Right lobe of liver (tissue), 4 donors: ENCODE data around the gene ALDH4A1.
"Not testable (repeated sequence)": the region's sequence is repeated elsewhere in the genome, so short reads cannot be mapped to it uniquely, and the experiment has no call there.

Source experiments
- POLR2A ChIP-seq: fragments of 450-650 bp; IDR thresholded peaks from one replicate; pipeline ENCODE4 v1.6.1; 2017; ENCODE audit warnings: antibody characterized with exemption, mild to moderate bottlenecking
- TF ChIP-seq, protein P1 (sequence below), 4 donors: fragments of 200-600 bp in 3 of 4; fragments of 450-650 bp in 1 of 4; IDR thresholded peaks; one replicate each; pipeline versions ENCODE4 v1.5.1 to v1.8.0; 2016 to 2022; ENCODE audit warnings: antibody characterized with exemption in 4 of 4, mild to moderate bottlenecking in 2 of 4
- donor health status: DM: no; HTN: no; CAD: no.
- donor health status: DM: no; HTN: no; CAD: no.
- donor health status: DM: no; HTN: yes; CAD: no.

DNA sequence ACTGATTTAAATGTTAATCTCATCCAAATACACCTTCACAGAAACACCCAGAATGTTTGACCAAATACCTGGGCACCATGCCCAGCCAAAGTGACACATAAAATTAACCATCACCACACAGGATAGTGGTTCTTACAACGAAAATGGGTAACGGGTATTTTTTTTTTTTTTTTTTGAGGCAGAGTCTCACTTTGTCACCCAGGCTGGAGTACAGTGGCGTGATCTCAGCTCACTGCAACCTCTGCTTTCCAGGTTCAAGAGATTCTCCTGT lies 31.8 kb downstream of the ALDH4A1 start:
- TF ChIP-seq, protein P1, sequence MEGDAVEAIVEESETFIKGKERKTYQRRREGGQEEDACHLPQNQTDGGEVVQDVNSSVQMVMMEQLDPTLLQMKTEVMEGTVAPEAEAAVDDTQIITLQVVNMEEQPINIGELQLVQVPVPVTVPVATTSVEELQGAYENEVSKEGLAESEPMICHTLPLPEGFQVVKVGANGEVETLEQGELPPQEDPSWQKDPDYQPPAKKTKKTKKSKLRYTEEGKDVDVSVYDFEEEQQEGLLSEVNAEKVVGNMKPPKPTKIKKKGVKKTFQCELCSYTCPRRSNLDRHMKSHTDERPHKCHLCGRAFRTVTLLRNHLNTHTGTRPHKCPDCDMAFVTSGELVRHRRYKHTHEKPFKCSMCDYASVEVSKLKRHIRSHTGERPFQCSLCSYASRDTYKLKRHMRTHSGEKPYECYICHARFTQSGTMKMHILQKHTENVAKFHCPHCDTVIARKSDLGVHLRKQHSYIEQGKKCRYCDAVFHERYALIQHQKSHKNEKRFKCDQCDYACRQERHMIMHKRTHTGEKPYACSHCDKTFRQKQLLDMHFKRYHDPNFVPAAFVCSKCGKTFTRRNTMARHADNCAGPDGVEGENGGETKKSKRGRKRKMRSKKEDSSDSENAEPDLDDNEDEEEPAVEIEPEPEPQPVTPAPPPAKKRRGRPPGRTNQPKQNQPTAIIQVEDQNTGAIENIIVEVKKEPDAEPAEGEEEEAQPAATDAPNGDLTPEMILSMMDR (IDR thresholded peaks at IDR 0.05) = not testable (repeated sequence)
- TF ChIP-seq POLR2A = not testable (repeated sequence)
